SHP77 (cell line): Measurements from ENCODE around the gene KRT2.

Experiments
- DNase-seq, 2 experiments: peaks; one replicate each; lab custom pipeline; 2025; lab: John Stamatoyannopoulos, UW

Gene KRT2

GRCh38 chr12:52637299-52637698 lies 14.7 kb downstream of the KRT2 start:
- no peak for DNase-seq

- DNase-seq: no peak
These were observed 15.3 kb downstream of the KRT2 start for GRCh38 chr12:52636592-52637258.

- no peak for DNase-seq
These were observed 15.8 kb downstream of the KRT2 start for GRCh38 chr12:52636189-52636588.

DNA sequence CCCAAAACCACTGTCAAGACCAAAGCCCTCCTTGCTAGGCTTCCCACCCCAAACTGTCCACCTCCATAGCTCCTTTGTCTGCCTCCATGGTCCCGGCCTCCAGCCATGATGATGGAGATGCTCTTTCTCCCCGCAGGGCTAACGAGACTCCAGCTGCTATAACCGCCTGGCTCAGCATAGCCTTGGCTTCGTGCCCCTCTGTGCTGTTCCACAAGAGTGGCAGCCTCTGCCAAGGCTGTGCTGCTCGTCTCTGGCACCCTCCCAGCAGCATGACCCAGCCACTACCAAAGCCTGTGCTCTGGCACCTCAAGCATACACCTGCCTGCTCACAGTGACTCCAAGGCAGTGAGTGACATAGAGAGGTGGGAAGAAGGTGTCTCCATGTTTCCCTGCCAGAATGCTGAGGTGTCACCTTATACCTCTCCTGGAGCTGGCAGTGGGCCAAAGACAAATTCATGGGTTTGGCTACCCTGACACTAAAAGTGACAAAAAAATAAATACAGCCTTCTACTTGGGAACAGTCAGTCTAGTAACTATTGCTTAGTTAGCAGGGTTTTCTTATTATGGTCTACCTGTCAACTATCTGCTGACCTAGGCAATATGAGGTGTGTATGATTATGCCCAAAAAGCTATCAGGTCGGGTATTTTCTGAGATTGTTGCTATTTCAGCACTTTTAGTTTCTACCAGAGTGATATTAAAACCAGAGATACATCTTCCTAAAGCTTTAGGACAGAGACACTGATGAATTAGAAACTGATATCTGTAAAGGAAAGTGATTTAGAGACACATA lies 17.6 kb downstream of the KRT2 start:
- no peak for DNase-seq

- no peak for DNase-seq
These were observed 18.6 kb downstream of the KRT2 start for GRCh38 chr12:52633383-52633782.

DNA sequence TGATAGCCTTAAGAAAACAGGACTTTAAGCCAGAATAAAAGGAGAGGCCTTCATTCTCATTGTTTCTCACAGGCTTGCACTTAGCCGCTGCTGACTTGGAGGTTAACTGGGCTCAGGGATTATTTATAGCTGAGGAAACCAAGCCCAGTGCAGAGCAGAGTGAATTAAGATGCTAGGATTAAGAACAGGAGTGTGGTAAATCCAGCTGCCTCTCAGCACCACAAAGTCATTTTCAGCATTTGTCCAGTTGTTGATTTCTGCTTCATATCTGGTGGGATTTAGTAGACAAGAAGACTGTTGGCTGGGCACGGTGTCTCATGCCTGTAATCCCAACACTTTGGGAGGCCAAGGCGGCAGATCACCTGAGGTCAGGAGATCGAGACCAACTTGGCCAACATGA lies 19.4 kb downstream of the KRT2 start:
- no peak for DNase-seq

DNA sequence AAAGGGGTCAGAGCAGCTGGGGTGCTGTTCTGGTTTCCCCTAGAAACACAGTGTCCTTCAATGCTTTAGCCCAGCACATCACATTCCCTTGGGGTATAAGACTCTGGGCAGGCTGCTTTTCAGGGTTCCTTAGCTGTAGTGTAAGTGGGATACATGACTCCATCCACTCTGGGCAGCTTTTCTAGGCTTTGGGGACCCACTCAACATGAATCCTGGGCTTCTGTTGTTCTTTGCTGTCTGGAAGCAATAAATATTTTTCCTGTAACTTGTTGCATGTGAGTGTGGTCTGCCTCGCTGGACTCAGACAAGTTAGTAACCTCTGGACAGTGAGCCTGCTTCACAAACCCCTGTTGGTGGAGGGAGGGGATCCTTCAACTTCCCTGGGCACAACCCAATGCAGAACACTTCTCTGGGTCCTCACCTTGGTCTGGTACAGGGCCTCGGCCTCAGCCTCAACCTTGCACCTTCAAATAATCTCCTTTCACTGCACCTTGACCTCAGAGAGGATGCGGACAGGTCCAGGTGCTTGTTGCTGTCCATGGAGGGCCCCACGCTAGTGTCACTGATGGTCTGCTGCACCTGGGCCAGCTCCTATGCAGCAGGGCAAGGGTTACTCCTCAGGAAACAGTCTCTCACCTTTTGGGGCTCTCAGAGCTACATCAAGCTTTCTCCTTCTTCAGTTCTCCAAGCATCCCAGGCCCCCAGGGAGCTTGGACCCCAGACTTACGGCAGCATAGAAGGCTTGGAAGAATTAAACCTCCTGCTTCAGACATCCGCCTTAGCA lies 20.1 kb downstream of the KRT2 start:
- no peak for DNase-seq

DNA sequence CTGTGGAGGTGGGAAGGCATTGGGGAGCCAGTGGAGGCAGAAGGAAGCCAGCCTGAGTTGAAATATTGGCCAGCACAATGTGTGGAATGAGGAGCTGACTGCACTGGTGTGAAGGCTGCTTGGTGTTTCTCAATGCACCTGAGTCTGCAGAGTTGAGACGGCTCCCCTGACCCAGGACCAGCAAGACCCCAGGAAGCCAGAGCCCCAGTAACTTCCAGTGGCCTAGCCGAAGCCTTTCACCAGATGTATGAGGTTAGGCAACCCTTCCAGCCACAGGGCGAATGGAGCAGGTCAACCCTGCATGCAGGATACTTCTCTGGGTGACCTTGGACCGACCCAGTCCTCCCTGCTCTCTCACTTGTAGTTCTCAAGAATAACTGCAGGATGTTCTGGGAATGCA lies 20.7 kb downstream of the KRT2 start:
- DNase-seq: no peak

DNA sequence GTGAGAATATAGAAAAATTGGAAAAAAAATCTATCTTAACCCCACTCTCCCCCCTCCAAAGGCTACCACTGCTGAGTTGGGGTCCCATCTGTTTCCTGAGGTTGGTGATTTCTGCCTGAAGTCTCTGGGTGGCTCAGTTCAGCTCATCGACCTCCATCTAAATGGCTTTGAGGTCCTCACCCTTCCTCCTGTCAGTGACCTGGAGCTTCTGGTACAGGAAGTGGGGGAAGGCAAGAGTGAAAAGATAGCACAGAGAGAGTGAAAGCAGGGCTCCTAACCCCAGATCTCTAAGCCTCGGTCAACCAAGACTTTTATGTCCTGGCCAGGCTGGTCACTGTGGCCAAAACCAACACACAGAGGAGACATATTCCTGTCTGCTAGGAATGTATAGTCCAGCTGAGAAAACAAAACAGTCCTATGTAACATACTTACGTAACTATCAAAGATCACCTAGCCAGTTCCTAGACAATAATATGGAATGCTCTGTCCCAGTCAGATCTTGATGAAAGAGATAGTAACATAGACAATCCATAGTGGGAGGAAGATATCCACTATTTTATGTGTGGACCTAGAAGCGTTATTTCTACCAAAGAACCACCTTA lies 21.3 kb downstream of the KRT2 start:
- DNase-seq: no peak

DNA sequence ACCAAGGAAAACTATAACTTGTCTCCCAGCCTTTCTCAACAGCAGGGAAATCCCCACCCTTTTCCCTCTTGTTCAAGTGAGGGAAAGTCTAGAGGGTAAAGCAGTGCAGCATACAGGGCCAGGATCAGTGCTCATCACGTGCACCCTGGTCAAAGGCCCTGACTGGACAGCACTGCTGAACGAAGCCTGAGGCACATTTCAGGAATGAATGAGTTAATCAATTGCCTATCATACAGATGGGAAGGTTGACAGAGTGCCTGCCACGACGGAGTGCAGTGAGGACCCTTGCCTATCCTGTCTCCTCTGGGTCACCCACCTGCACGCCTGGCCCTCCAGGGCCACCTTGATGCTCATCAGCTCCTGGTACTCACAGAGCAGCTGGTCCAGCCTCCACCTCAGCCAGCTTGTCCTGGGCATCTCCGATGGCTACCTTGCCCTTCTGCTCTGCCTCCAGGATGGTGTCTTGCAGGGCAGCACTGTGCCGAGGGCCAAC lies 22.0 kb downstream of the KRT2 start:
- no peak for DNase-seq

DNA sequence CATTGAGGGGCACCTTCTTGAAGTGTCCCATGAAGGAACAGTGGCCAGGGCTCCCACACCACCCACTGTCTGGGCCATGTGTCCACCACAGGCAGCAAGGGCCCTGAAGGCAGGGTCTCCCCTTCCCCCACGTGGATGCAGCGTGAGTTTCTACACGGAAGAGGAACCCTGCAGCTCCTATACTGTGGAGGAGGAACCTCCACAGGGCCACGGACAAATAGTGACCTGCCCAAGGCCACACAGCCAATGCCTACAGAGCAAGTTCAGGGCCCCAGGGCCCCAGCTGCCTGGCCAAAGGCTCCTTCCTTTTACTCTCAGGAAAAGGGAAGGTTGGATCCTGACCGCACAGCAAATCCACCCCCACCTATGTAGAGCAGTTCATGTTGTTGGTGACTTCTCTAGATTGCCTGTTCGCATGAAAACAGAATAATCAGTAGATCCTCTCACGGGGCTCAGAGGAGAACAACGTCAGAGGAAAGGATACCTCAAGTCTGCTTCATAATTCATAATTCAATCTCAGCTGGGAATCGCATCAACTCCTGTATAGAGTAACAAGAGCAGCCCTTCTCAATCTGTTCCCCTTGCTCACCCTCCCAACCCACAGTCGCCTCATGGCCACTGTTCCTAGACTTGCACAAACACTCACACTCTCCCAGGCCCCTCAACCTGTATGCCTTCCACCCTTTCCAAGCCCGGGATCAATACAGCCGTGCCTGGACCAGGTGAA lies 22.6 kb downstream of the KRT2 start:
- DNase-seq: no peak

DNA sequence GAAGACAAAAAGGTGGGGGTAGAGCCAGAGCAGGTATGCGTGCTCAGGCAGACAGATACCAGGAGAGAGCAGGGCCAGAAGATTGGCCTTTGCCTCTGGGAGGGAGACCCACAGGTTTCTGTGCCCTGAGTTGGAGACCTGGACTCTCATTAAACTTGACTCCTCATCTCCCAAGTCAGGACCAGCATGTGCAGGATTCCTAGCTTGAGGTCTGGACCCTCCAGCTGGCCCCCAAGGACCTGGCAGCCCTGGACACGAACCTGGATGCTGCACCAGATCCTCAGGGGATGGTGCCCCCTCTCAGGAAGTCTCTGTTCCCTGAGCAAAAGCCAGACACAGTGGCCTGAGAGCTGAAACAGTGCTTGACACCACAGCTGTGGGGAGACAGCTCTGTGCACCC lies 23.2 kb downstream of the KRT2 start:
- no peak for DNase-seq

- DNase-seq: no peak
These were observed 23.9 kb downstream of the KRT2 start for GRCh38 chr12:52628111-52628507.

DNA sequence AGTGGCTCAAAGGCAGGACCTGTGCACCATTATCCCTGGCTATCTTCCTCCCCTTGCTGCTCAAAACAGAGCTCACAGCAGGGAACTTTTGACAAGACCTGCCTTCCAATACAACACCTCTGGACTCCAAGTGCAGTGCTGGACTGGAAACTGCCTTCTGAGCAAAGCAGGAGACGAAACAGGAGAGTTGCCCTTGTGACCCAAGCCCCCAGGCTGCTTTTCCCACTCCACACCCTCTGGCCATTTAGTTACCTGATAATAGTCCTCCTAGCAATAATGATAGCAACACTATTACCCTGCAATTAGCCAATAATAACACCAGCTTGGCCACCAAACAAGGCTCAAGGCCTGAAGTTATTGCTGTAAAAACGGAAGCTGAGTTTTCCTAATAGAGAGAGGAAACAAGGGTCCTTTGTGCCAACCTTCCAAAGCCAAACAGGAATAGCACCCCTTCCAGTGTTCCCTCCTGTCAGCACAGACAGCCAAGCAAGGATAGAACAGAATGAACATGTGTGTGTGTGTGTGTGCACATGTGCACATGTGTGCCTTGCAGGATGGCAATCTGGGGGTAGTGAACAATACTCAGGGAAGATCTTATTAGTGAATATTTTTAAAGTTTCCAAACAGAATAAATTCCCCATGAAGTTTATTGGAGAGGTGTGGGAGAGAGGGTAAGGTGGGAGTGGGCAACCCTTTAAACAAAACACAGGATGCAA lies 24.5 kb downstream of the KRT2 start:
- no peak for DNase-seq

DNA sequence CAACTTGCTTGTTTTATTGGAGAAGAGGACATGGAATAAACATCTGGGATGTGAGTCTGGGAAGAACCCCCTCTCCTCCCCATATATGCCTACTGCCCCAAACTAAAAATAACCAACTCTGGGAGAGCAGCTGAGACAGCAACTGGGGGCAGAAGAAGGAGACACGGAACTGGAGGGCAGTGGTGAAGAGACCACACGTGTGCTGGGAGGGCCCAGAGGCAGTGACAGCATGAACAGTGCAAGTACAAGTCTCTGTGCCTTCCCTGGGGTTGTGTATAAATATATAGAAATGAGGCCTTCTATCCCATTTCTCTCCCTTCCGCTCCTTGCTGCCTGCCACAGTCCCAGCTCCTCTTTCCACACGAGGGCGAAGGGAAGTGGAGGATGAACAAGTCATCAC lies 29.7 kb downstream of the KRT2 start:
- no peak for DNase-seq

DNA sequence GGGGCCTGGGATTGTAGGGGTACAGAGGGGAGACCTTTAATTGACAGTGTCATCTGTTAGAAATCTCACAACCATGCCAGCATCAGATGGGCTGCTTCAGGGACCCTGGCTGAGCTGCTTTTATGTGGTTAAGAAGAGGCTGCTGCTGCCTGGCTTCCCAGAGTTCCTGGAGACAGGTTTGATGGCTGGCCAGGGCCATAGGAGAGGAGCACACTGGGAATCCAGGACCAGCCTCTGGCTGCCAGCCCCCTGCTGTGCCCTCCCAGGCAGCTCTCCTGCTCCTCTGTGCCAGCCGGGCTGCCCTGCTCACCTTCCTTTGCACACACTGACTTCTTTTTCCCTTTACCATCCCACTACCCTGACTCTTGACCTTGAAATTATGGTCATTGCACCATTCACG lies 33.1 kb downstream of the KRT2 start:
- no peak for DNase-seq

DNA sequence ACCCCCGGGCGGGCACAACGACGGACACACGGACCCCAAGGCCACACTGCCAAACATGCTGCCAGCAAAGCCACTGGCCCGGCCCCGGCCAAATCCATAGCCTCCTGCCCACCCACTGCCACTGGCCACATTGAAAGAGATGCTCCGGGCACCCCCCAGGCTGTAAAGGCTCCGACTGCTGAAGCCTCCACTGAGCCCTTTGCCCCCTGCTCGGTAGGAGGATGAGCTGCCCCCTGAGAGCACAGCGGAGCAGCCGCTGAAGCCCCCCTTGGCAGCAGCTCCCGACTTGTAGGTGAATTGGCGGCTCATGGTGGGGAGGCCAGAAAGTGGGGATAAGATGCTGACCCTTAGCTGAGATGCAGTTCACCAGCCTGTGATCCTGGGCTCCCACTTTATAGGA lies 33.8 kb downstream of the KRT2 start, which contains the start of gene KRT73:
TSS of gene KRT73 (minus strand) at position 344 of the 400 bp plus-strand sequence. CDS start at position 309, 35 bp downstream.
- no peak for DNase-seq

GRCh38 chr12:52617403-52617785 lies 34.6 kb downstream of the KRT2 start:
- no peak for DNase-seq

DNA sequence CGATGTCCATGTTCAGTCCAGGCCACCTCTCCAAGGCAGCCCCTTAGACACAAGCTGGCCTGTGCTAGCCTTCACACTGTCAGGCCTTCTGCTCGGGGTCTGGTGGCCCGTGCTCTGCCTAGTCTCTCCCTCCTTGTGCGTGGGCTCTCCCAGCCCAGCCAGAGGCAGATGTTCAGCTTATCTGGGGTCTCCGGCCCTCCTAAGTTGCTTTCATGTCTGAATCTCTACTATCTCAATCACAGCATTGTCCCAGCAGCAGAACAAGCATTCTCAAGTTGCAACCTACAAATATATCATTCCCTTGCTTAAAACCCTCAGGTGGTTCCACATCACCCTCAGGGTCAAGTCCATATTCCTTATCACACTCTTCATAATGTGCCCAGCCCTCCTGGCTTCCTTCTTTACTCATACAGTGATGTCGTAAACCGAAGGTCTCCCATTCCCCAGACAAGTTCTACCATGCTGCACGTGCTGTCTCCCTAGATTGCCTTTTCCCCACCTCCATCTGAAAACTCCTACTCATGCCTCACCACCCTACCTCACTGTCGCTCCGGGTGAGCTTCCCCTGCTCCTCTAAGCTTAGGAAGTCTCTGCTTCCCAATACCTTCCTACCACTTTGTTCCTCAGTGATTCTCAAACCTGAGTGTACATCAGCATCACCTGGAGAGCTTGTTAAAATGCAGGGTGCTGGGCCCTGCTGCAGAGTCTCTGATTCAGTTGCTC lies 35.2 kb downstream of the KRT2 start:
- DNase-seq: no peak

DNA sequence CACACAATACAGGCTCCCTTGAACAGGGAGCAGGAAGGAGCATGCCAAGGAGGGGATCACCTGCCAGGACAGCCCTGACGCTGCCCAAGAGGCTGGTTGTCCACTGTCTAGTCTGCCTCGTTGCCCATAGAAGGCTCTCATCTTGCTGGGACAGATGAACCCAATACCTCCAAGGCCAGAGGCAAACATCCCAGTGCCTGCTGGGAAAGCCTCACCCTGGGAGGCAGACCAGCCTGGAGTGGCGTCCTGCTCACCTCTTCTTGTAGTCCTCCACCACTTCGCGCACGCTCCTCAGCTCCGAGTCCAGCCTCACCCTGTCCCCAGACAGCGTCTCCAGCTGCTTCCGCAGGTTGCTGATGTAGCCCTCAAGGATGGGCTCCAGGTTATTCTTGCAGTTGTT lies 36.1 kb downstream of the KRT2 start:
- no peak for DNase-seq
